ENCODE measurements around the gene PLD2.

PLD2 gene

GRCh38 chr17:4769628-4770027 is 37.3 kb upstream of the PLD2 start:
- DNase-seq (ENCODE audit: extremely low read depth, low read depth) = no peak
- TF ChIP-seq CTCF (IDR thresholded peaks at IDR 0.05; ENCODE audit: low read depth, low read length, missing control alignments) = no peak
- H3K4me3 ChIP-seq (replicated peaks; ENCODE audit: low read depth, low read length) = no peak overlapping the region

- no peak for TF ChIP-seq CTCF (IDR thresholded peaks at IDR 0.05; ENCODE audit: low read depth, low read length, missing control alignments)
- DNase-seq (ENCODE audit: extremely low read depth, low read depth) = no peak
- H3K4me3 ChIP-seq (replicated peaks; ENCODE audit: low read depth, low read length) = no peak within 1 kb of the TSS
These were observed 35.3 kb upstream of the PLD2 start, which contains the start of gene TM4SF5 for GRCh38 chr17:4771519-4772234. Gene TM4SF5 (plus strand): TSS chr17:4771886. CDS start chr17:4771923, 37 bp downstream.

- no peak overlapping the region for H3K4me3 ChIP-seq (replicated peaks; ENCODE audit: low read depth, low read length)
- TF ChIP-seq CTCF (IDR thresholded peaks at IDR 0.05; ENCODE audit: low read depth, low read length, missing control alignments) = no peak
- no peak for DNase-seq (ENCODE audit: extremely low read depth, low read depth)
These were observed 34.7 kb upstream of the PLD2 start for GRCh38 chr17:4772235-4772613.

GRCh38 chr17:4777969-4778760 is 28.8 kb upstream of the PLD2 start:
- DNase-seq (ENCODE audit: extremely low read depth, low read depth) = no peak
- no peak overlapping the region for H3K4me3 ChIP-seq (replicated peaks; ENCODE audit: low read depth, low read length)
- TF ChIP-seq CTCF (IDR thresholded peaks at IDR 0.05; ENCODE audit: low read depth, low read length, missing control alignments) = no peak

GRCh38 chr17:4780325-4780955 is 26.5 kb upstream of the PLD2 start:
- no peak for TF ChIP-seq CTCF (IDR thresholded peaks at IDR 0.05; ENCODE audit: low read depth, low read length, missing control alignments)
- DNase-seq (ENCODE audit: extremely low read depth, low read depth) = no peak
- no peak overlapping the region for H3K4me3 ChIP-seq (replicated peaks; ENCODE audit: low read depth, low read length)

GRCh38 chr17:4782652-4783051 is 24.3 kb upstream of the PLD2 start:
- no peak for TF ChIP-seq CTCF (IDR thresholded peaks at IDR 0.05; ENCODE audit: low read depth, low read length, missing control alignments)
- no peak for DNase-seq (ENCODE audit: extremely low read depth, low read depth)
- H3K4me3 ChIP-seq (replicated peaks; ENCODE audit: low read depth, low read length) = no peak overlapping the region
